Colonic mucosa (tissue), 4 donors: Measurements from ENCODE around the gene NAP1L5. TPM values are rescaled to one million over a fixed set of nuclear protein-coding genes. Genes with fewer than 3 reads are reported as not detected.

Source experiments
- DNase-seq: peaks from one replicate; pipeline ENCODE4 v3.0.0-alpha.2; 2020
- H3K27ac ChIP-seq: fragments of 200-600 bp; one replicate; pipeline ENCODE4 v1.8.0; 2021
- H3K27me3 ChIP-seq: fragments of 200-600 bp; one replicate; pipeline ENCODE4 v1.8.0; 2021
- H3K36me3 ChIP-seq: fragments of 200-600 bp; one replicate; pipeline ENCODE4 v1.8.0; 2021
- H3K4me1 ChIP-seq: fragments of 200-600 bp; one replicate; pipeline ENCODE4 v1.8.0; 2021; ENCODE audit warnings: mild to moderate bottlenecking
- H3K4me3 ChIP-seq: fragments of 200-600 bp; one replicate; pipeline ENCODE4 v1.8.0; 2021
- H3K9ac ChIP-seq, 2 donors: one replicate each; pipeline ENCODE4 v1.7.0; 2013; ENCODE audit warnings: control low read depth in 2 of 2, low read depth in 2 of 2, low read length in 2 of 2
- H3K9me3 ChIP-seq: fragments of 200-600 bp; one replicate; pipeline ENCODE4 v1.8.0; 2021
- CTCF ChIP-seq: fragments of 200-600 bp; IDR thresholded peaks from one replicate; pipeline ENCODE4 v1.8.0; 2022; ENCODE audit warnings: antibody characterized with exemption, mild to moderate bottlenecking
- intact Hi-C: fragments of 100-400 bp; cut with DNase I; formaldehyde crosslinking; loops from one replicate; pipeline ENCODE4 v1.14.1; 2022
- total RNA-seq, 2 donors: library from RNA; stranded (reverse); fragmentation: NEBNext Ultra II Directional in 1 of 2; extraction: Animal tissue kit (Norgen Biotek cat#: 25700) in 1 of 2; gene quantifications; one replicate each; pipeline ENCODE4 v1.2.1, GENCODE V29; 2021
- donor health status: healthy.
- donor health status: DM: no; HTN: no; CAD: no.
- donor health status: DM: no; HTN: no; CAD: no.

The NAP1L5 gene
- total RNA-seq, 2 donors from 2014 or later: 1.5 to 2.4 TPM

- Histone ChIP-seq H3K4me1 (no peaks in the 10 kb centered on the region), H3K27me3 (no peaks in the 10 kb centered on the region), H3K9ac (no peak overlapping the region), H3K9me3 (no peaks in the 10 kb centered on the region), H3K36me3 (no peaks in the 10 kb centered on the region), H3K27ac (no peak overlapping the region), H3K4me3 (no peak overlapping the region)
- DNase-seq: no peak
- no peak for TF ChIP-seq CTCF
- intact Hi-C loops: no loop called here
These were observed 38.6 kb upstream of the NAP1L5 start for GRCh38 chr4:88736264-88736663.

- Histone ChIP-seq H3K9me3 (no peaks in the 10 kb centered on the region), H3K27me3 (no peaks in the 10 kb centered on the region), H3K4me1 (no peaks in the 10 kb centered on the region), H3K36me3 (no peaks in the 10 kb centered on the region), H3K9ac (no peak overlapping the region), H3K27ac (no peak overlapping the region), H3K4me3 (no peak overlapping the region)
- DNase-seq: no peak
- intact Hi-C loops: no loop called here
- no peak for TF ChIP-seq CTCF
These were observed 37.9 kb upstream of the NAP1L5 start for GRCh38 chr4:88735564-88735963.

GRCh38 chr4:88734403-88734949, 36.8 kb upstream of the NAP1L5 start:
- no peak overlapping the region for H3K4me3 ChIP-seq
- no peak for TF ChIP-seq CTCF
- intact Hi-C loops: no loop called here
- H3K27me3 ChIP-seq: no peaks in the 10 kb centered on the region
- no peaks in the 10 kb centered on the region for H3K4me1 ChIP-seq
- H3K27ac ChIP-seq: no peak overlapping the region
- DNase-seq: no peak
- no peak overlapping the region for H3K9ac ChIP-seq
- no peaks in the 10 kb centered on the region for H3K9me3 ChIP-seq
- peaks cover 4% of the 10 kb centered on the region for H3K36me3 ChIP-seq

- intact Hi-C loops: no loop called here
- H3K4me3 ChIP-seq: no peak overlapping the region
- no peaks in the 10 kb centered on the region for H3K4me1 ChIP-seq
- no peak for DNase-seq
- H3K36me3 ChIP-seq: peaks cover 9% of the 10 kb centered on the region
- no peak overlapping the region for H3K27ac ChIP-seq
- no peaks in the 10 kb centered on the region for H3K9me3 ChIP-seq
- no peak for TF ChIP-seq CTCF
- H3K27me3 ChIP-seq: no peaks in the 10 kb centered on the region
- H3K9ac ChIP-seq: no peak overlapping the region
These were observed 35.2 kb upstream of the NAP1L5 start for GRCh38 chr4:88732714-88733368.

- no peaks in the 10 kb centered on the region for H3K27me3 ChIP-seq
These were observed 33.8 kb upstream of the NAP1L5 start for GRCh38 chr4:88731381-88731780.

More at GRCh38 chr4:88731381-88731780, 33.8 kb upstream of the NAP1L5 start:
- no peaks in the 10 kb centered on the region for H3K4me1 ChIP-seq
- no peaks in the 10 kb centered on the region for H3K9me3 ChIP-seq
- H3K4me3 ChIP-seq: no peak overlapping the region
- DNase-seq: no peak
- H3K9ac ChIP-seq: no peak overlapping the region
- no peak overlapping the region for H3K27ac ChIP-seq
- intact Hi-C loops: no loop called here
- TF ChIP-seq CTCF: no peak
- H3K36me3 ChIP-seq: peaks cover 16% of the 10 kb centered on the region
